Transverse colon (tissue), 3 donors: ENCODE results near the gene UNC13C.

Experiments used
- EP300 ChIP-seq: sonication (generic); formaldehyde crosslinking; IDR thresholded peaks from one replicate; pipeline ENCODE4 v1.6.1; 2017; ENCODE audit warnings: antibody characterized with exemption, low read depth
- TF ChIP-seq, protein P1 (sequence below), 5 experiments: fragments of 200-600 bp in 3 of 5; fragments of 450-650 bp in 2 of 5; sonication (generic) in 3 of 5; IDR thresholded peaks; 1 replicate in 2 of 5; 2 replicates in 3 of 5; pipeline ENCODE4 v1.5.1; 2016 to 2017; ENCODE audit warnings: antibody characterized with exemption in 5 of 5, inconsistent platforms in 3 of 5, mild to moderate bottlenecking in 2 of 5, moderate library complexity in 1 of 5

DNA sequence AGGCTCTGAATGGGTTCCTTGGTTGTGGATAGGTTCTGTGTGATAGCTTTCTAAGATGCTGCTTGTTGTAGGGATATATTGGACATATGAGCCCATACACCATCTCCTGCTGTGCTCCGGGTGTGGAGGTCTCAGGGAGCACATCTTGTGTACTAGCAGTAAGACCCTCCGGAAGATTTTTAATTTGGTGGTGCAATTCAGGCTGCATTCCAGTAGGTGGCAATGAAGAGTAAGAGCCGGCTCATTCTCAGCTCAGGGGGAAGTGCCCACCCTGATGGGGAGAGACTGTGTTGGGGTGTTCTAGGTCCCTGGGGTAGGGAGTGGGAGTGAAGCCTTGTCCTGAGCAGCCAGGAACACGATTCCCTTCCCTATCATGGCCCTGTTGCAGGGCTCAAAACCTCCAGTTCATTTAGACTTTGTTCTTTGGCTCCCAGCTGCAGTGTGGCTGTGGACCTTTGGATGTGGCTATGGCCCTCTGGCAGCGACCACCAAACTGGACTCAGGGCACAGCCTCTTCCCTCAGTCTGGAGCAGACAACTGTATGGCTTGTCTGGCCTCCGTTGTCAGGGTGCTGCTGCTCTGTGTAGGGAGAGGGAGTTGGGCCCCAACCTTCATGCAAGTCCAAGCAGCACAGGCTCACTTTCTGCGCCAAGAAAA is 104.7 kb downstream of the UNC13C start:
- TF ChIP-seq, protein P1, sequence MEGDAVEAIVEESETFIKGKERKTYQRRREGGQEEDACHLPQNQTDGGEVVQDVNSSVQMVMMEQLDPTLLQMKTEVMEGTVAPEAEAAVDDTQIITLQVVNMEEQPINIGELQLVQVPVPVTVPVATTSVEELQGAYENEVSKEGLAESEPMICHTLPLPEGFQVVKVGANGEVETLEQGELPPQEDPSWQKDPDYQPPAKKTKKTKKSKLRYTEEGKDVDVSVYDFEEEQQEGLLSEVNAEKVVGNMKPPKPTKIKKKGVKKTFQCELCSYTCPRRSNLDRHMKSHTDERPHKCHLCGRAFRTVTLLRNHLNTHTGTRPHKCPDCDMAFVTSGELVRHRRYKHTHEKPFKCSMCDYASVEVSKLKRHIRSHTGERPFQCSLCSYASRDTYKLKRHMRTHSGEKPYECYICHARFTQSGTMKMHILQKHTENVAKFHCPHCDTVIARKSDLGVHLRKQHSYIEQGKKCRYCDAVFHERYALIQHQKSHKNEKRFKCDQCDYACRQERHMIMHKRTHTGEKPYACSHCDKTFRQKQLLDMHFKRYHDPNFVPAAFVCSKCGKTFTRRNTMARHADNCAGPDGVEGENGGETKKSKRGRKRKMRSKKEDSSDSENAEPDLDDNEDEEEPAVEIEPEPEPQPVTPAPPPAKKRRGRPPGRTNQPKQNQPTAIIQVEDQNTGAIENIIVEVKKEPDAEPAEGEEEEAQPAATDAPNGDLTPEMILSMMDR (IDR thresholded peaks at IDR 0.05): peak; percentile 42 to 64 (median 51)
- TF ChIP-seq EP300: no peak
